ENCODE measurements around the gene PRKCH.

- no peak for TF ChIP-seq POLR2A (IDR thresholded peaks at IDR 0.05)
- no peak for TF ChIP-seq CTCF (IDR thresholded peaks at IDR 0.05)
Measured at GRCh38 chr14:61397615-61398014, 76.2 kb downstream of the PRKCH start.

All from esophagus squamous epithelium (tissue), 4 donors.